K562 (cell line): ENCODE results near the gene LEO1. TPM values are rescaled to one million over a fixed set of nuclear protein-coding genes. Genes with fewer than 3 reads are reported as not detected.

ENCODE experiments used
- ARNT ChIP-seq, 2 experiments: fragments of 450-650 bp; IDR thresholded peaks; 2 replicates each; pipeline ENCODE4 v1.6.1; 2016; ENCODE audit warnings: mild to moderate bottlenecking in 1 of 2
- CTCF ChIP-seq, 3 experiments: IDR thresholded peaks in 2 of 3; conservative IDR thresholded peaks in 1 of 3; 2 replicates each; pipeline ENCODE4 v1.5.1; 2011 to 2012; ENCODE audit warnings: low read length in 3 of 3, mild to moderate bottlenecking in 3 of 3, control low read depth in 2 of 3, improper control_type of control experiment in 1 of 3, inconsistent platforms in 1 of 3, low read depth in 1 of 3, mixed read lengths in 1 of 3, moderate library complexity in 1 of 3; ENCODE audit not compliant: insufficient read depth in 2 of 3
- ETV6 ChIP-seq, 3 experiments: fragments of 150-350 bp in 1 of 3; sonication (generic) in 1 of 3; formaldehyde crosslinking in 1 of 3; IDR thresholded peaks; 2 replicates each; pipeline versions ENCODE4 v1.6.1 to v1.8.0; 2014 to 2022; ENCODE audit warnings: borderline replicate concordance in 2 of 3, low read depth in 2 of 3, antibody characterized with exemption in 1 of 3, low read length in 1 of 3, mild to moderate bottlenecking in 1 of 3, missing genetic modification reagents in 1 of 3
- FOSL1 ChIP-seq: fragments of 200-800 bp; sonication (Bioruptor generic); conservative IDR thresholded peaks from 2 replicates; pipeline ENCODE4 v1.6.1; 2016; ENCODE audit warnings: missing genetic modification characterization, missing compliant biosample characterization
- MCM5 ChIP-seq: fragments of 450-650 bp; IDR thresholded peaks from 2 replicates; pipeline ENCODE4 v1.6.1; 2016; ENCODE audit warnings: low read depth
- MEF2D ChIP-seq: conservative IDR thresholded peaks from 2 replicates; pipeline ENCODE4 v1.6.1; 2016; ENCODE audit warnings: low read depth, missing genetic modification characterization, missing compliant biosample characterization
- MEIS2 ChIP-seq: fragments of 450-650 bp; IDR thresholded peaks from 2 replicates; pipeline ENCODE4 v1.6.1; 2014; ENCODE audit warnings: mild to moderate bottlenecking; ENCODE audit not compliant: partially characterized antibody
- MTA2 ChIP-seq: fragments of 450-650 bp; IDR thresholded peaks from 2 replicates; pipeline ENCODE4 v1.6.1; 2016; ENCODE audit warnings: low read depth
- NFE2L1 ChIP-seq: fragments of 450-650 bp; IDR thresholded peaks from 2 replicates; pipeline ENCODE4 v1.6.1; 2016; ENCODE audit warnings: missing genetic modification characterization, low read depth, mild to moderate bottlenecking, missing compliant biosample characterization, moderate library complexity, borderline replicate concordance
- NFIX ChIP-seq: fragments of 250-450 bp; sonication (Bioruptor Pico); IDR thresholded peaks from 2 replicates; pipeline ENCODE4 v1.4.0; 2020; ENCODE audit warnings: low read depth, mild to moderate bottlenecking, moderate library complexity
- RAD21 ChIP-seq, 2 experiments: fragments of 250-450 bp in 1 of 2; fragments of 450-650 bp in 1 of 2; sonication (Bioruptor Pico) in 1 of 2; formaldehyde crosslinking in 1 of 2; IDR thresholded peaks in 1 of 2; conservative IDR thresholded peaks in 1 of 2; 2 replicates each; pipeline versions ENCODE4 v1.4.0 to v1.8.0; 2020 to 2022; ENCODE audit warnings: mild to moderate bottlenecking in 2 of 2, moderate library complexity in 1 of 2
- REST ChIP-seq, 2 experiments: fragments of 450-650 bp; formaldehyde crosslinking in 1 of 2; IDR thresholded peaks; 2 replicates each; pipeline versions ENCODE4 v1.4.0 to v1.6.1; 2014 to 2020; ENCODE audit warnings: mild to moderate bottlenecking in 2 of 2, borderline replicate concordance in 1 of 2, low read depth in 1 of 2
- SMARCA4 ChIP-seq: fragments of 450-650 bp; IDR thresholded peaks from 2 replicates; pipeline ENCODE4 v1.6.1; 2016
- SNAPC5 ChIP-seq: fragments of 250-450 bp; sonication (Bioruptor Pico); IDR thresholded peaks from 2 replicates; pipeline ENCODE4 v1.8.0; 2021; ENCODE audit warnings: moderate library complexity, mild to moderate bottlenecking, inconsistent platforms
- SUPT5H ChIP-seq: fragments of 450-650 bp; IDR thresholded peaks from 2 replicates; pipeline ENCODE4 v1.6.1; 2016
- TEAD1 ChIP-seq, 2 experiments: fragments of 450-650 bp in 1 of 2; sonication (generic) in 1 of 2; formaldehyde crosslinking; IDR thresholded peaks; 2 replicates each; pipeline versions ENCODE4 v1.4.0 to v1.8.0; 2020 to 2022; ENCODE audit warnings: mild to moderate bottlenecking in 2 of 2, missing genetic modification reagents in 1 of 2
- polyA plus RNA-seq, 8 experiments: library from polyadenylated mRNA; depleted of rRNA in 4 of 8; stranded (reverse) in 5 of 8; unstranded in 3 of 8; fragments of >200 nt; fragmentation: Nextera tagmentation in 2 of 8; fragmentation: Illumina TruSeq in 1 of 8; extraction: Ambion mirVana in 2 of 8; extraction: Trizol in 1 of 8; gene quantifications; 2 replicates each; pipeline versions ENCODE4 v1.2.1 to v1.2.3, GENCODE V29; 2011 to 2014; ENCODE audit warnings: inconsistent platforms in 1 of 8, missing spikeins in 1 of 8
- total RNA-seq, 7 experiments: library from RNA; depleted of rRNA in 6 of 7; stranded (reverse); fragments of >200 nt in 6 of 7; fragmentation: Illumina TruSeq in 2 of 7; extraction: Trizol in 2 of 7; gene quantifications; 2 replicates each; pipeline versions ENCODE4 v1.2.1 to v1.2.3, GENCODE V29; 2011 to 2021; ENCODE audit warnings: low replicate concordance in 1 of 7

The LEO1 gene
- total and polyA plus RNA-seq, 9 of the 15 experiments (the other 6 are each of a cell fraction or from before 2014, with no cell fraction given) = 8.4 to 48.3 (median 37.9) TPM

- peak; percentile 27 to 42 (median 32); a peak in 2 of 6 replicates for TF ChIP-seq CTCF (IDR thresholded peaks at IDR 0.05 in 2 of 3, conservative IDR thresholded peaks at IDR 0.05 in 1 of 3; ENCODE audit: insufficient read depth in 2 of 3, low read depth in 1 of 3, low read length in 3 of 3)
- no peak for TF ChIP-seq MEF2D (tag)
- no peak for TF ChIP-seq SUPT5H
- TF ChIP-seq TEAD1 (CRISPR knock-in tag; IDR thresholded peaks at IDR 0.05) = no peak
- TF ChIP-seq MTA2 = no peak
- TF ChIP-seq SMARCA4 = peak; percentile 29; the same call in 1 of the 2 replicates
- TF ChIP-seq REST (IDR thresholded peaks at IDR 0.05; ENCODE audit: borderline replicate concordance) = no peak; the same call in 1 of the 2 replicates
- no peak for TF ChIP-seq REST (CRISPR knock-in tag; IDR thresholded peaks at IDR 0.05; ENCODE audit: low read depth)
- TF ChIP-seq SNAPC5 (CRISPR knock-in tag) = no peak
- peak; percentile 92 for TF ChIP-seq FOSL1 (tag)
- no peak for TF ChIP-seq NFIX (CRISPR knock-in tag)
- no peak for TF ChIP-seq ETV6 (IDR thresholded peaks at IDR 0.05; ENCODE audit: borderline replicate concordance in 1 of 2, low read depth in 2 of 2, low read length in 1 of 2)
- no peak for TF ChIP-seq ETV6 (CRISPR knock-in tag; IDR thresholded peaks at IDR 0.05; ENCODE audit: borderline replicate concordance)
- TF ChIP-seq MEIS2 = peak; percentile 85
- no peak for TF ChIP-seq ARNT (IDR thresholded peaks at IDR 0.05)
- no peak for TF ChIP-seq MCM5
- peak in 1 of 2 experiments; percentile 23; a peak in 1 of 4 replicates for TF ChIP-seq RAD21 (CRISPR knock-in tag; conservative IDR thresholded peaks at IDR 0.05 in 1 of 2, IDR thresholded peaks at IDR 0.05 in 1 of 2)
- TF ChIP-seq NFE2L1 (tag) = no peak
Observed at GRCh38 chr15:51907136-51907862, 64.3 kb downstream of the LEO1 start (continued).
